ENCODE measurements around the gene SPRED1.
"Not testable (repeated sequence)": the region's sequence is repeated elsewhere in the genome, so short reads cannot be mapped to it uniquely, and the experiment has no call there.

Gene SPRED1

DNA sequence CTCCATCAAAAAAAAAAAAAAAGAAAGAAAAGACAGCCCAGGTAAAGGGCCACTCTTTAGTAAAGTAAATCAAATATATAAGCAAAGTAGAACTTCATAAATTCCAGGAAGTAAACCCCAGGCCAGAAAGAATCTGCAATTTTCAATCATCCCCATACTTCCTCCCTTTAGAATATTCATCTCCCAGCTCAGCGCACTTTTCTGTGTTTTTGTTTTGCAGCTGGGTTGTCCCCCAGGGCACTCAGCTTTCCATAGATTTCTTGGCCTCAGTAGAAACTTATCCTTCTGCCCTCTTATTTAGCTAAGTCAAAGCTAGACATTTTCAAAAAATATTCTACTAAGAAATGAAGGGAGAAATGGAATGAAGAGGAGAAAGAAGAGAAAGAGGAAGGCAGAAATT lies 24.0 kb upstream of the SPRED1 start:
- TF ChIP-seq, protein P1, sequence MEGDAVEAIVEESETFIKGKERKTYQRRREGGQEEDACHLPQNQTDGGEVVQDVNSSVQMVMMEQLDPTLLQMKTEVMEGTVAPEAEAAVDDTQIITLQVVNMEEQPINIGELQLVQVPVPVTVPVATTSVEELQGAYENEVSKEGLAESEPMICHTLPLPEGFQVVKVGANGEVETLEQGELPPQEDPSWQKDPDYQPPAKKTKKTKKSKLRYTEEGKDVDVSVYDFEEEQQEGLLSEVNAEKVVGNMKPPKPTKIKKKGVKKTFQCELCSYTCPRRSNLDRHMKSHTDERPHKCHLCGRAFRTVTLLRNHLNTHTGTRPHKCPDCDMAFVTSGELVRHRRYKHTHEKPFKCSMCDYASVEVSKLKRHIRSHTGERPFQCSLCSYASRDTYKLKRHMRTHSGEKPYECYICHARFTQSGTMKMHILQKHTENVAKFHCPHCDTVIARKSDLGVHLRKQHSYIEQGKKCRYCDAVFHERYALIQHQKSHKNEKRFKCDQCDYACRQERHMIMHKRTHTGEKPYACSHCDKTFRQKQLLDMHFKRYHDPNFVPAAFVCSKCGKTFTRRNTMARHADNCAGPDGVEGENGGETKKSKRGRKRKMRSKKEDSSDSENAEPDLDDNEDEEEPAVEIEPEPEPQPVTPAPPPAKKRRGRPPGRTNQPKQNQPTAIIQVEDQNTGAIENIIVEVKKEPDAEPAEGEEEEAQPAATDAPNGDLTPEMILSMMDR (IDR thresholded peaks at IDR 0.05; ENCODE audit: control extremely low read depth, extremely low read depth, low read depth, missing control alignments) = no peak
- DNase-seq (ENCODE audit: extremely low spot score) = no peak
- ChIA-PET CTCF (interaction anchor here (0.9 to 2.3 kb wide), 3 partner anchors 8 to 23 kb away, joined by 3 to 7 read pairs (median 3); no protein-coding TSS in a partner anchor), POLR2A (no interaction called here)

DNA sequence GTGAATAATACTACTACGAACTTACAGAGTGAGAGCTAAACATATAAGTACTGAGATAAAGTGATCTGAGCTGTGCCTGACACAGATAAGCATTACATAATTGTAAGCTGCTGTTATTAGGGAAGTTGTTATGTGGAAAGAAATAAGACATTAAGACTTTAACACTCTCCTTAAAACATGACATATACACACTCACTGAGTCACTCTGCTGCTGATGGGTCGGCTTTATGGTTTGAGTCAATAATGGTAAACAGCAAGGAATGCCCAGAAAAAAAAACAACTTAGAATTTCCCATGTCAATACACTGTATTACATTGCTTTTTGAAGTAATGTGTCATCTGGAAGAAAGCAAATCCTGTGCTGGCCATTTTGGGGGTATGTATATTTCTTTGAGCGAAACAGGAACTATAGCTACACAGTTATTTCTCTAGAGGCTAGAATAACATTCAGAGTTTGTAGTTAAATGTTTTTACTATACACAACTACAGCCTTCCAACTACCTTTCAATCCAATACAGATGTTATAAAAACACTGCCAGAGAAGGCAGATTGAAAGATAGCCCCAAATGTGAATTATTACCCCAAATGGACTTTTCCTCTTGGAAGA lies 22.8 kb upstream of the SPRED1 start:
- ChIA-PET POLR2A (no interaction called here), CTCF (interaction anchor here (1.6 to 2.3 kb wide), 2 partner anchors 9 to 13 kb away, joined by 5 to 7 read pairs; no protein-coding TSS in a partner anchor)
- DNase-seq (ENCODE audit: extremely low spot score) = no peak
- TF ChIP-seq, protein P1 (IDR thresholded peaks at IDR 0.05; ENCODE audit: control extremely low read depth, extremely low read depth, low read depth, missing control alignments) = no peak

DNA sequence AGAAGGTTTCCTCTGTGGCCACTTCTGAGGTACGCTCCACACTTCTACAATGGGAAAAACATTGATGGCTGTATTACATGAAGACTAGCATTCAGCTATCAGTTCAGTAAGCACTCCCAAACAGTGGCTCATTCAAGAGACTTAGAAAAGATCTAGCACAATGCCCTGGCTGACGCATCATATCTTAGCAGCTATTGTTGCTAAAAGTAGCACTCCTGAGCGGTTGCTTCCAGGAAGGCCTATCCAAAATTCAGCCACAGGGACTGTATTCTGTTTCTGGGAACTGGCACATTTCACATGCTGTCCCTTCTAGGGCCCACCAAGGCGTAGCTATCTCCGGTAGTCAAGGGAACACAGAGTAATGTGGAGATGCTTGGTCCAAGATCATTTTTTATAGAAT lies 21.2 kb upstream of the SPRED1 start:
- ChIA-PET POLR2A (no interaction called here), CTCF (interaction anchor here (1.0 kb wide), 1 partner anchor 9 kb away, joined by 3 read pairs; no protein-coding TSS in a partner anchor)
- TF ChIP-seq, protein P1 (IDR thresholded peaks at IDR 0.05; ENCODE audit: control extremely low read depth, extremely low read depth, low read depth, missing control alignments) = no peak
- DNase-seq (ENCODE audit: extremely low spot score) = no peak

DNA sequence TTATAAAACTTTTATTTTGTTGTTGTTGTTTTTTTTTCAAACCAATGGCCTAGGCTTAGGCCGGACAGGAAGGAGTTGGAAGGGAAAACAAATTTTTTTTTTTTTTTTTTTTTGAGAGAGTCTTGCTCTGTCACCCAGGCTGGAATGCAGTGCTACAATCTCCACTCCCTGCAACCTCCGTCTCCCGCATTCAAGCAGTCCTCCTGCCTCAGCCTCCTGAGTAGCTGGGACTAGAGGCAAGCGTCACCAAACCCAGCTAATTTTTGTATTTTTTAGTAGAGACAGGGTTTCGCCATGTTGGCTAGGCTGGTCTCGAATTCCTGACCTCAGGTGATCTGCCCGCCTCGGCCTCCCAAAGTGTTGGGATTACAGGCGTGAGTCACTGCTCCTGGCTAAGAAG lies 15.6 kb upstream of the SPRED1 start:
- CTCF ChIA-PET; DNase-seq (ENCODE audit: extremely low spot score); POLR2A ChIA-PET: not testable (repeated sequence)

DNA sequence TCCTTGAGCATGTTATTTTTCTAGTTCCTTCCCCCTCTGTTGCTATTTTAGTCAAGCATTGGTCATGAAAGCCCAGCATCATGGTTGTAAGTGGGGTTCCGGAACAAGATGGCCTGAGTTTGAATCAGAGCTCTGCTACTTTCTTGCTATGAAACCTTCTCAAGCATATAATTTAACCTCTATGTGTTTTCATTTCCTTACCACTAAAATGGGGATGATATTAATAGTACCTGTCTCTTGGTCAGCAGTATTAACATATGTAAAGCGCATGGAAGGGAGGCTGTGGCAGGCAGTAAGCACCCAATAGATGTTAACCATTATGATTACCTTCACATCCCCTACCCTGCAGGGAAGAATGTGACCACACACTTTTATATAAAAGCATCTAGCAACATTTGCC lies 14.3 kb upstream of the SPRED1 start:
- POLR2A ChIA-PET = no interaction called here
- DNase-seq (ENCODE audit: extremely low spot score) = no peak
- CTCF ChIA-PET = no interaction called here
- TF ChIP-seq, protein P1 (IDR thresholded peaks at IDR 0.05; ENCODE audit: control extremely low read depth, extremely low read depth, low read depth, missing control alignments) = no peak

DNA sequence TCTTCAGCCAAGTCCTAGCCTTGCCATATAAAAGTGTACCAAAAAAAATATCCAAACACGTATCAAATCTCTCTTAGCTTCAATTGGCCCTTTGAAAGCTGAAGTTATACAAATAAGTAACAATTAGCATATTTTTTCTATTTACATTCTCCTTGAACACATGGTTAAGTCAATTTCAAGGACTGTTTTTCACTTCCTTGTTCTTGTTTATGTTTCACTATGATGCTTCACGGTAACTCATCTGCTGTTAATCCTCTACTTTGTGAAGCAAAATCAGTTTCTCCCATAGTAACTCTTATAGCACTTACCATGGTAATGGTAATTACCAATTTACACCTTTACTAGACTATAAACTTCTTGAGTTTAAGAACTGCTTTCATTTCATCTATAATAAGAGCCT lies 10.6 kb upstream of the SPRED1 start:
- POLR2A ChIA-PET = no interaction called here
- CTCF ChIA-PET = no interaction called here
- TF ChIP-seq, protein P1 (IDR thresholded peaks at IDR 0.05; ENCODE audit: control extremely low read depth, extremely low read depth, low read depth, missing control alignments) = no peak
- DNase-seq (ENCODE audit: extremely low spot score) = peak; percentile 32

DNA sequence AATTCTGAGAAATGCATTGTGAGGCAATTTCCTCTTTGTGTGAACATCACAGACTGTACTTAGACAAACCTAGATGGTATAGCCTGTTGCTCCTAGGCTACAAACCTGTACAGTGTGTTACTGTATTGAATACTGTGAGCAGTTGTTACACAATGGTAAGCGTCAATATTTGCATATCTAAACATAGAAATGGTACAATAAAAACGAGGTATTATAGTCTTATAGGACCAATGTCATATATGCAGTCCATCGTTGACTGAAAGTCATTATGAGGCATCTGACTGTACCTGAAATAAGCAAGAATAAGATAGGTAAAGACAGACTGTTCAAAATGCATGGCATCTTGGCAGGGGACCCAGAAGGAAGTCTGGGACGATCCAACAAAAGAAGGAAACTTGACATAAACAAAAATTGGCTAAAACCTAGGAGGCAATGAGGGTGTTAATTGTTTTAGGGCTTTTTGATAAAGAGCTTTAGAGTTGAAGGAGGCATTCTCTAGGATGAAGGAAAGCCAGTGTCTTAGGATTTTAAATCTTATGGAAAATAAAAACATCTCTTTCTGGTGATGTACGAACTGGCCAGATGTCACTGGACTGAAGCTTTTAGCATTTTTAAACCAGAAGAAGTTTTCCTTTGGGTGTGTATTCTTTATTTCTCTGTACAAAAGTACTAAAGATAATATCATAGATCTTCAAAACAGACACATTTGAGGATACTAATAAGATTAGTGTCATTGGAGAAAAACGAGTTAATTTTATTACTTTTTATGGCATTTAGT lies 9.2 kb upstream of the SPRED1 start:
- TF ChIP-seq, protein P1 (IDR thresholded peaks at IDR 0.05; ENCODE audit: control extremely low read depth, extremely low read depth, low read depth, missing control alignments) = no peak
- ChIA-PET CTCF (interaction anchor here (1.1 to 1.4 kb wide), 3 partner anchors 9 to 33 kb away, joined by 3 to 5 read pairs (median 3); partner anchors contain the start of gene SPRED1), POLR2A (no interaction called here)
- no peak for DNase-seq (ENCODE audit: extremely low spot score)

Measured in GM10248 (cell line).